IMR-90 (cell line): ENCODE measurements around the gene KRT1.

Experiments
- BHLHE40 ChIP-seq: fragments of 150-350 bp; IDR thresholded peaks from 2 replicates; pipeline ENCODE4 v1.6.1; 2016; ENCODE audit warnings: mild to moderate bottlenecking, low read depth, low read length
- MAFK ChIP-seq: IDR thresholded peaks from 2 replicates; pipeline ENCODE4 v1.6.1; 2012; ENCODE audit warnings: low read depth, low read length, improper control_type of control experiment
- MXI1 ChIP-seq: IDR thresholded peaks from 2 replicates; pipeline ENCODE4 v1.6.1; 2012; ENCODE audit warnings: low read depth, mild to moderate bottlenecking, low read length, moderate library complexity, borderline replicate concordance
- POLR2A ChIP-seq: IDR thresholded peaks from 2 replicates; pipeline ENCODE4 v1.6.1; 2012; ENCODE audit warnings: mild to moderate bottlenecking, low read depth, low read length
- RAD21 ChIP-seq: IDR thresholded peaks from 2 replicates; pipeline ENCODE4 v1.6.1; 2012; ENCODE audit warnings: low read length, improper control_type of control experiment
- TF ChIP-seq, protein P1 (sequence below): conservative IDR thresholded peaks from 2 replicates; pipeline ENCODE4 v1.5.1; 2012; ENCODE audit warnings: mild to moderate bottlenecking, low read depth, low read length, improper control_type of control experiment

DNA sequence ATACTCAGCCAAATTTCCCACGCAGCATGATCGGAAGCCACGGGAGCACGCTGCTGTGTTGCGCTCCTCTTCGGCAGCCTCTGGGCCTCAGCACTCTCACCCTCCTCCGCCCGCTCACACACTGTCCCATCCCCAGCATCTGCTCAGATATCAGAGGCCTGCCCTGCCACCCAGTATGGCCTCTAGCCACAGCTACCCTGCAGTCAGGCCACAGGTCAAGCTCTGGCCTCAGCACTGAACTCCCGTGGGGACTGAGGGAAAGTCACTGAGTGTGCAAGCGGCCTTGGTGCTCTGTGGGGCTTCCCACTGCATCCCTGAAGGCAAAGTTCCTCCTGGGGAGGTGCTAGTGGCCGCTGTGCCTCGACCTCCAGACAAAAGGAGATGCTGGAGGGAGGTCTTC is 21.1 kb upstream of the KRT1 start:
- TF ChIP-seq BHLHE40, result no peak
- no peak for TF ChIP-seq MXI1
- TF ChIP-seq, protein P1, sequence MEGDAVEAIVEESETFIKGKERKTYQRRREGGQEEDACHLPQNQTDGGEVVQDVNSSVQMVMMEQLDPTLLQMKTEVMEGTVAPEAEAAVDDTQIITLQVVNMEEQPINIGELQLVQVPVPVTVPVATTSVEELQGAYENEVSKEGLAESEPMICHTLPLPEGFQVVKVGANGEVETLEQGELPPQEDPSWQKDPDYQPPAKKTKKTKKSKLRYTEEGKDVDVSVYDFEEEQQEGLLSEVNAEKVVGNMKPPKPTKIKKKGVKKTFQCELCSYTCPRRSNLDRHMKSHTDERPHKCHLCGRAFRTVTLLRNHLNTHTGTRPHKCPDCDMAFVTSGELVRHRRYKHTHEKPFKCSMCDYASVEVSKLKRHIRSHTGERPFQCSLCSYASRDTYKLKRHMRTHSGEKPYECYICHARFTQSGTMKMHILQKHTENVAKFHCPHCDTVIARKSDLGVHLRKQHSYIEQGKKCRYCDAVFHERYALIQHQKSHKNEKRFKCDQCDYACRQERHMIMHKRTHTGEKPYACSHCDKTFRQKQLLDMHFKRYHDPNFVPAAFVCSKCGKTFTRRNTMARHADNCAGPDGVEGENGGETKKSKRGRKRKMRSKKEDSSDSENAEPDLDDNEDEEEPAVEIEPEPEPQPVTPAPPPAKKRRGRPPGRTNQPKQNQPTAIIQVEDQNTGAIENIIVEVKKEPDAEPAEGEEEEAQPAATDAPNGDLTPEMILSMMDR, result no peak
- TF ChIP-seq MAFK, result no peak
- no peak for TF ChIP-seq POLR2A
- no peak for TF ChIP-seq RAD21
